Activated naive CD8-positive, alpha-beta T cell treated with anti-CD3 and anti-CD28 coated beads, Interleukin-2, amount 50 U/mL, for 24 hours (primary cell): ENCODE data around the gene SUSD1.
"Not testable (repeated sequence)": the region's sequence is repeated elsewhere in the genome, so short reads cannot be mapped to it uniquely, and the experiment has no call there.

Experiments
- ATAC-seq: fragments of 150-1000 bp; cut with Tn5 transposase; one replicate; pipeline ENCODE4 v1.10.0; 2021
- DNase-seq: peaks from one replicate; pipeline ENCODE4 v3.0.0; 2021
- H3K27ac Mint-ChIP-seq: one replicate; pipeline ENCODE4 v1.8.0; 2021; ENCODE audit warnings: mild to moderate bottlenecking, mixed read lengths
- H3K27me3 Mint-ChIP-seq: one replicate; pipeline ENCODE4 v1.8.0; 2021; ENCODE audit warnings: mixed read lengths
- H3K36me3 Mint-ChIP-seq: one replicate; pipeline ENCODE4 v1.8.0; 2021; ENCODE audit warnings: low read depth, mixed read lengths
- H3K4me1 Mint-ChIP-seq: one replicate; pipeline ENCODE4 v1.8.0; 2021; ENCODE audit warnings: mixed read lengths
- H3K4me3 Mint-ChIP-seq: one replicate; pipeline ENCODE4 v1.8.0; 2021; ENCODE audit warnings: mild to moderate bottlenecking, moderate library complexity, mixed read lengths
- H3K9me3 Mint-ChIP-seq: one replicate; pipeline ENCODE4 v1.8.0; 2021; ENCODE audit warnings: mixed read lengths

The SUSD1 gene

GRCh38 chr9:112162621-112163413 is 12.3 kb downstream of the SUSD1 start:
- no peaks in the 10 kb centered on the region for H3K9me3 Mint-ChIP-seq
- H3K27ac Mint-ChIP-seq, result no peak overlapping the region
- H3K4me3 Mint-ChIP-seq, result no peak overlapping the region
- no peaks in the 10 kb centered on the region for H3K27me3 Mint-ChIP-seq
- DNase-seq (no peak), ATAC-seq (no peak)
- H3K36me3 Mint-ChIP-seq, result no peaks in the 10 kb centered on the region
- peaks cover 10% of the 10 kb centered on the region for H3K4me1 Mint-ChIP-seq

- no peaks in the 10 kb centered on the region for H3K9me3 Mint-ChIP-seq
- no peaks in the 10 kb centered on the region for H3K27me3 Mint-ChIP-seq
- peaks cover 4% of the 10 kb centered on the region for H3K4me1 Mint-ChIP-seq
- ATAC-seq (no peak), DNase-seq (no peak)
- peaks cover 2% of the 10 kb centered on the region for H3K36me3 Mint-ChIP-seq
- no peak overlapping the region for H3K4me3 Mint-ChIP-seq
- no peak overlapping the region for H3K27ac Mint-ChIP-seq
Measured at GRCh38 chr9:112159781-112160180, 15.3 kb downstream of the SUSD1 start.

GRCh38 chr9:112158656-112159367 is 16.3 kb downstream of the SUSD1 start:
- no peaks in the 10 kb centered on the region for H3K27me3 Mint-ChIP-seq
- DNase-seq (no peak), ATAC-seq (no peak)
- H3K27ac Mint-ChIP-seq, result no peak overlapping the region
- H3K36me3 Mint-ChIP-seq, result peaks cover 2% of the 10 kb centered on the region
- no peak overlapping the region for H3K4me3 Mint-ChIP-seq
- H3K9me3 Mint-ChIP-seq, result no peaks in the 10 kb centered on the region
- H3K4me1 Mint-ChIP-seq, result peaks cover 4% of the 10 kb centered on the region

GRCh38 chr9:112157961-112158360 is 17.1 kb downstream of the SUSD1 start:
- no peak overlapping the region for H3K4me3 Mint-ChIP-seq
- no peaks in the 10 kb centered on the region for H3K27me3 Mint-ChIP-seq
- DNase-seq, result no peak
- H3K36me3 Mint-ChIP-seq, result peaks cover 2% of the 10 kb centered on the region
- H3K27ac Mint-ChIP-seq, result no peak overlapping the region
- peaks cover 4% of the 10 kb centered on the region for H3K4me1 Mint-ChIP-seq
- peak; percentile 71 for ATAC-seq
- no peaks in the 10 kb centered on the region for H3K9me3 Mint-ChIP-seq

- Mint-ChIP-seq H3K27me3 (no peaks in the 10 kb centered on the region), H3K27ac (no peak overlapping the region)
- no peak for ATAC-seq
Measured at GRCh38 chr9:112157087-112157486, 18.0 kb downstream of the SUSD1 start.

GRCh38 chr9:112149211-112149610 is 25.9 kb downstream of the SUSD1 start:
- Mint-ChIP-seq H3K4me3 (no peak overlapping the region), H3K27ac (no peak overlapping the region), H3K27me3 (no peaks in the 10 kb centered on the region), H3K36me3 (peaks cover 2% of the 10 kb centered on the region), H3K4me1 (peaks cover 2% of the 10 kb centered on the region), H3K9me3 (no peaks in the 10 kb centered on the region)
- no peak for ATAC-seq
- DNase-seq, result no peak

More at GRCh38 chr9:112157087-112157486, 18.0 kb downstream of the SUSD1 start:
- Mint-ChIP-seq H3K9me3 (no peaks in the 10 kb centered on the region), H3K4me3 (no peak overlapping the region), H3K36me3 (peaks cover 2% of the 10 kb centered on the region), H3K4me1 (peaks cover 2% of the 10 kb centered on the region)
- DNase-seq, result no peak

- Mint-ChIP-seq H3K4me3 (no peak overlapping the region), H3K4me1 (peaks cover 2% of the 10 kb centered on the region), H3K27me3 (no peaks in the 10 kb centered on the region), H3K36me3 (peaks cover 5% of the 10 kb centered on the region), H3K27ac (no peak overlapping the region), H3K9me3 (no peaks in the 10 kb centered on the region)
- no peak for ATAC-seq
- no peak for DNase-seq
Measured at GRCh38 chr9:112145886-112146285, 29.2 kb downstream of the SUSD1 start.

- ATAC-seq (no peak), DNase-seq (no peak)
- H3K9me3 Mint-ChIP-seq, result no peaks in the 10 kb centered on the region
- no peaks in the 10 kb centered on the region for H3K27me3 Mint-ChIP-seq
- H3K27ac Mint-ChIP-seq, result no peak overlapping the region
- peaks cover 2% of the 10 kb centered on the region for H3K4me1 Mint-ChIP-seq
- H3K36me3 Mint-ChIP-seq, result peaks cover 5% of the 10 kb centered on the region
- H3K4me3 Mint-ChIP-seq, result no peak overlapping the region
Measured at GRCh38 chr9:112144807-112145206, 30.3 kb downstream of the SUSD1 start.

- Mint-ChIP-seq H3K4me1 (peaks cover 2% of the 10 kb centered on the region), H3K4me3 (no peak overlapping the region), H3K27me3 (no peaks in the 10 kb centered on the region), H3K27ac (no peak overlapping the region), H3K9me3 (no peaks in the 10 kb centered on the region), H3K36me3 (peaks cover 5% of the 10 kb centered on the region)
- DNase-seq (no peak), ATAC-seq (no peak)
Measured at GRCh38 chr9:112142420-112142819, 32.7 kb downstream of the SUSD1 start.

- DNase-seq, result no peak
- Mint-ChIP-seq H3K4me1 (no peaks in the 10 kb centered on the region), H3K4me3 (no peak overlapping the region), H3K9me3 (no peaks in the 10 kb centered on the region), H3K27ac (no peak overlapping the region), H3K36me3 (peaks cover 3% of the 10 kb centered on the region), H3K27me3 (no peaks in the 10 kb centered on the region)
- ATAC-seq, result no peak
Measured at GRCh38 chr9:112140936-112141335, 34.2 kb downstream of the SUSD1 start.

GRCh38 chr9:112137066-112137465 is 38.0 kb downstream of the SUSD1 start:
- Mint-ChIP-seq H3K27ac (no peak overlapping the region), H3K27me3 (no peaks in the 10 kb centered on the region), H3K4me3 (no peak overlapping the region), H3K9me3 (no peaks in the 10 kb centered on the region), H3K36me3 (peaks cover 4% of the 10 kb centered on the region), H3K4me1 (peaks cover 2% of the 10 kb centered on the region)
- ATAC-seq, result no peak
- no peak for DNase-seq

- peaks cover 2% of the 10 kb centered on the region for H3K4me1 Mint-ChIP-seq
Measured at GRCh38 chr9:112135706-112136105, 39.4 kb downstream of the SUSD1 start.

GRCh38 chr9:112133806-112134205 is 41.3 kb downstream of the SUSD1 start:
- not testable (repeated sequence) for H3K27ac Mint-ChIP-seq, ATAC-seq, DNase-seq, H3K4me3 Mint-ChIP-seq, H3K4me1 Mint-ChIP-seq, H3K9me3 Mint-ChIP-seq, H3K36me3 Mint-ChIP-seq, H3K27me3 Mint-ChIP-seq

More at GRCh38 chr9:112135706-112136105, 39.4 kb downstream of the SUSD1 start:
- no peak for DNase-seq
- Mint-ChIP-seq H3K4me3 (no peak overlapping the region), H3K9me3 (no peaks in the 10 kb centered on the region), H3K36me3 (peaks cover 4% of the 10 kb centered on the region), H3K27me3 (no peaks in the 10 kb centered on the region), H3K27ac (no peak overlapping the region)
- no peak for ATAC-seq

- Mint-ChIP-seq H3K36me3 (peaks cover 4% of the 10 kb centered on the region), H3K9me3 (no peaks in the 10 kb centered on the region), H3K27me3 (no peaks in the 10 kb centered on the region), H3K27ac (no peak overlapping the region), H3K4me3 (no peak overlapping the region), H3K4me1 (peaks cover 2% of the 10 kb centered on the region)
- DNase-seq (no peak), ATAC-seq (no peak)
Measured at GRCh38 chr9:112132356-112132755, 42.7 kb downstream of the SUSD1 start.

GRCh38 chr9:112130997-112131396 is 44.1 kb downstream of the SUSD1 start:
- no peak for ATAC-seq
- peaks cover 4% of the 10 kb centered on the region for H3K36me3 Mint-ChIP-seq
- H3K9me3 Mint-ChIP-seq, result no peaks in the 10 kb centered on the region

More at GRCh38 chr9:112130997-112131396, 44.1 kb downstream of the SUSD1 start:
- Mint-ChIP-seq H3K27ac (no peak overlapping the region), H3K27me3 (no peaks in the 10 kb centered on the region), H3K4me1 (peaks cover 2% of the 10 kb centered on the region), H3K4me3 (no peak overlapping the region)
- DNase-seq, result no peak
